Measurements from ENCODE around the gene CYP26C1. TPM values are rescaled to one million over a fixed set of nuclear protein-coding genes. Genes with fewer than 3 reads are reported as not detected.

CYP26C1 gene
- polyA plus RNA-seq, 1 experiment, result 0.09 TPM

DNA sequence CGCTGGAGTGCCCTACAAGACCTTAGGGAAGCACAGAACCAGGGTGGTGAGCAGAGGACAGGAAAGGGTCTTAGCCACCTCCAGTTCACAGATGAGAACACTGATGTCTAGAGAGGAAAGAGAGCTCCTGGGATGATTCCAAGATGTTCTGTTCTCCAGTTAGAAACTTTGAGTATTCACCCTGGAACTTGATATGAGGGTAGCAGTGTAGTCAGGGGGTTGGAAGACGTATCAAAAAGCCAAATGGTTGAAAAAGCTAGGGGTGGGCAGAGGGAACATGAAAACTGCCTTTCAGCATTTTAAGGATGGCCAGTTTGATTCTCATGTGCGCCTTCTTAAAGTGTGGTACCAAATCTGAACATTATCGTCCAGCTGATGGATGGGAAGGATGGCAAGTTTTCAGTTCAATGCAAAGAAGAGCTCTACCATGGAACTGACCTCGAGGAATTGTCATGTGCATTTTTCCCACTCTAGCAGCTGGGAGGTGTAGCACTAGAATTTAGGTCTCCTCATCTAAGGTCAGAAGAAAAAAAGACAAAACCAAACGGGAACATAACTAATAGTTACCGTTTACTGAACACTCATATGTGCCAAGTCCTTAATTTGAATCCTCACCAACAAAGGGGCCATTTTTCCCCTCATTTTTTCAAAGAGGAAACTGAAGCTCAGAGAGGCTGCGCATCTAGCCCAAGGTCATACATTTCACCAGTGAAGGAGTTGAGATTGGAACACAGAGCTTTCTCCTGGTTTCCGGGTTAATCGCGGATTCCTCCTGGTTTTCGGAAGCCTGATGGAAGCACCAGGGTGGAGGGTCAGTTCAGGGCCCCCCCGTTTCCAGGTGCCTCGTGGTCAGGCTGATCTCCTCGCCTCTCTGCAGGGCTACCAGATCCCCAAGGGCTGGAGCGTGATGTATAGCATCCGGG lies 7.1 kb downstream of the CYP26C1 start:
- ChIA-PET POLR2A (no interaction called here), CTCF (interaction anchor here (1.2 to 8.6 kb wide), 5 partner anchors 10 to 285 kb away, joined by 3 to 73 read pairs (median 3); no protein-coding TSS in a partner anchor)
- TF ChIP-seq, protein P1, sequence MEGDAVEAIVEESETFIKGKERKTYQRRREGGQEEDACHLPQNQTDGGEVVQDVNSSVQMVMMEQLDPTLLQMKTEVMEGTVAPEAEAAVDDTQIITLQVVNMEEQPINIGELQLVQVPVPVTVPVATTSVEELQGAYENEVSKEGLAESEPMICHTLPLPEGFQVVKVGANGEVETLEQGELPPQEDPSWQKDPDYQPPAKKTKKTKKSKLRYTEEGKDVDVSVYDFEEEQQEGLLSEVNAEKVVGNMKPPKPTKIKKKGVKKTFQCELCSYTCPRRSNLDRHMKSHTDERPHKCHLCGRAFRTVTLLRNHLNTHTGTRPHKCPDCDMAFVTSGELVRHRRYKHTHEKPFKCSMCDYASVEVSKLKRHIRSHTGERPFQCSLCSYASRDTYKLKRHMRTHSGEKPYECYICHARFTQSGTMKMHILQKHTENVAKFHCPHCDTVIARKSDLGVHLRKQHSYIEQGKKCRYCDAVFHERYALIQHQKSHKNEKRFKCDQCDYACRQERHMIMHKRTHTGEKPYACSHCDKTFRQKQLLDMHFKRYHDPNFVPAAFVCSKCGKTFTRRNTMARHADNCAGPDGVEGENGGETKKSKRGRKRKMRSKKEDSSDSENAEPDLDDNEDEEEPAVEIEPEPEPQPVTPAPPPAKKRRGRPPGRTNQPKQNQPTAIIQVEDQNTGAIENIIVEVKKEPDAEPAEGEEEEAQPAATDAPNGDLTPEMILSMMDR (IDR thresholded peaks at IDR 0.05; ENCODE audit: insufficient read depth, low read depth, low read length), result no peak

DNA sequence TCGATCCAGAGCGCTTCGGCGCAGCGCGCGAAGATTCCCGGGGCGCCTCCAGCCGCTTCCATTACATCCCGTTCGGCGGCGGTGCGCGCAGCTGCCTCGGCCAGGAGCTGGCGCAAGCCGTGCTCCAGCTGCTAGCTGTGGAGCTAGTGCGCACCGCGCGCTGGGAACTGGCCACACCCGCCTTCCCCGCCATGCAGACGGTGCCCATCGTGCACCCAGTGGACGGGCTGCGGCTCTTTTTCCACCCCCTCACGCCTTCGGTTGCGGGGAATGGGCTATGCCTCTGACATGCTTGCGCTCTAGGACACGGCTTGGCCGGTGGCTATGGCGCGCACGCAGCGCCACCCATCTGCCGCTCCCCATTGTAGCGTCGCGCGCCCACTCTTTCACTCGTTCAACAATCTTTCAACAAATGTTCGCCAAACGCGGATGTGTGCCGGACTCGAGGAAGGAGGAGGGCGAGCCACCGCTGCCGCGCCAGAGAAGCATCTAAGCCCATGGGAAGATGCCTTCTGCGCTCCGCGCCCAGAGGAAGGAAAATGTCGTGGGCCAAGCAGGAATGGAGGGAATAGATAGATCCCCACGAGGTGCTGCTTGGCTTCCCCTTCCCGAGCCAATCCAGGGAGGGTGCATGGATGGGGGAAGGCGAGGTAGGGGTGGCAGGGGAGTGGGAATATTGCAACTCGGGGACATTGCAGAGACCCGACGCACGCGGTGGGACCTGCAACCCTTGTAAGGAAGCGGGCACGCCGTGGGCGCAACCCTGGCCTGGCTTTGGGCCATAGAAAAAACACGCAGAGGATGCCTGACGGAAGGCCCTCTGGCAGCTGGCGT lies 8.0 kb downstream of the CYP26C1 start:
- Histone ChIP-seq H3K27me3 (ENCODE audit: control insufficient read depth, insufficient read depth, low read length) (peaks cover 90% of the 10 kb centered on the region), H3K36me3 (ENCODE audit: control insufficient read depth, insufficient read depth, low read length) (no peaks in the 10 kb centered on the region), H3K4me3 (ENCODE audit: low read depth, low read length) (peak overlapping the region; percentile 9; the same call in 1 of the 2 replicates)
- ChIA-PET POLR2A (no interaction called here), CTCF (interaction anchor here (1.4 to 8.6 kb wide), 3 partner anchors 10 to 62 kb away, joined by 3 to 73 read pairs (median 14); no protein-coding TSS in a partner anchor)
- no peak for DNase-seq (ENCODE audit: low read depth)
- TF ChIP-seq, protein P1 (IDR thresholded peaks at IDR 0.05; ENCODE audit: insufficient read depth, low read depth, low read length), result 0 out of 2 replicates have a peak, but pooled peaks have one; percentile 10

More for the DNA sequence above, 7.1 kb downstream of the CYP26C1 start:
- no peak for DNase-seq (ENCODE audit: low read depth)
- H3K4me3 ChIP-seq (ENCODE audit: low read depth, low read length), result no peak overlapping the region
- H3K36me3 ChIP-seq (ENCODE audit: control insufficient read depth, insufficient read depth, low read length), result no peaks in the 10 kb centered on the region
- peaks cover 83% of the 10 kb centered on the region for H3K27me3 ChIP-seq (ENCODE audit: control insufficient read depth, insufficient read depth, low read length)

DNA sequence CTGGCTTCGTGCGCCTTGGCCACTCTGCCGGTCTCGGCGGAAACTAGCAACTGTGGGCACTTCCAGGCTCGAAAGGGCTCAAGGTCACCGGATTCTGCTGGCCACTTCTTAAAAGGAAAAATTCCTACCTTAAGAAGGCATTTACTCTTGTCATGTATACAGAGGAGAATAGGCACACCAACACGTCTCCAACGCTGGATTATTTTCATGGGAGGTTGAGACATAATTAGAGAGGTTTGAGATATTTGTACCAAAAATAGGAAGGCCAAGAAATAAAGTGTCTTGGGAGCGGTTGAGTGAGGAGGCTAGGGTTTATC lies 8.6 kb downstream of the CYP26C1 start:
- ChIA-PET CTCF (interaction anchor here (2.5 kb wide), 1 partner anchor 11 kb away, joined by 14 read pairs; no protein-coding TSS in a partner anchor), POLR2A (no interaction called here)
- TF ChIP-seq, protein P1 (IDR thresholded peaks at IDR 0.05; ENCODE audit: insufficient read depth, low read depth, low read length), result no peak
- H3K36me3 ChIP-seq (ENCODE audit: control insufficient read depth, insufficient read depth, low read length), result no peaks in the 10 kb centered on the region
- H3K4me3 ChIP-seq (ENCODE audit: low read depth, low read length), result no peak overlapping the region
- DNase-seq (ENCODE audit: low read depth), result no peak
- peaks cover 90% of the 10 kb centered on the region for H3K27me3 ChIP-seq (ENCODE audit: control insufficient read depth, insufficient read depth, low read length)

DNA sequence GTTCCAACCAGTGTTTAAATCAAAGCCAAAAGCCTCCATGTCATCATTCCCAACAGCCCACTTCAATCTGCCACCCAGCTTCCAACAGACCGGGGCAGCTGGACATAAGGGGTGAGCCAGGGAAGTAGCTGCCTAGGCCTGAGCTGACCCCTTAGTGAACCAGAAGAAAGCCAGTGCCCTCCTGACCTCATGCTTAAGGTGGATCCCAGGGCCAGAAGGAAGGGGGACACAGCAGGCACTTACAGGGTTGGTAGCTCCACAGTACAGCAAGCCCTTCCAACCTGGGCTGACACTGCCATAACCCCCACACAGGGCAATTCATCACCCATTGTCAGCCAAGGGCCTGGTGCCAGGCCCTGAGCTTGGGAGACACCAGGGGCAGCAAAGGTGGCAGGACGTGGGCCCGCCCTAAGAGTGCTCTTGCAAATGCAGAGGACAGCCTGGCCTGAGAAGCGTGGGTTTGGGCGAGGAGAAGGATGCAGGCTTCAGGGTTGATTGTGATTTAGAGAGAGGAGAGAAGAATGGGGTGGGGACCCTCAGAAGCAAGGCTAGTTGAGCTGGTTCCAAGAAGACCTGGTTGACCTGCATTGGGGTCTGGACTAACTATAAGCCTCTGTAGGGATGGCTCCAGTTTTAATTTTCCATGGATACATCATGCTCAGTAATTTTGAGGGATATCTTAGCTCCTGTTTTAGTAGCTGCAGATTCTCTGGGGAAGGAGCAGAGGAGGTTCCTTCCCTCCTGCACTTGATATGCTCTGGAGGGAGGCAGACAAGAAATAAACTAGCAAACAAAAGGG lies 10.0 kb downstream of the CYP26C1 start:
- TF ChIP-seq, protein P1 (IDR thresholded peaks at IDR 0.05; ENCODE audit: insufficient read depth, low read depth, low read length), result no peak
- DNase-seq (ENCODE audit: low read depth), result no peak

More for the DNA sequence above, 10.0 kb downstream of the CYP26C1 start:
- peaks cover 90% of the 10 kb centered on the region for H3K27me3 ChIP-seq (ENCODE audit: control insufficient read depth, insufficient read depth, low read length)
- CTCF ChIA-PET, result interaction anchor here (0.5 to 2.5 kb wide), 4 partner anchors 8 to 146 kb away, joined by 3 to 14 read pairs (median 4); no protein-coding TSS in a partner anchor
- POLR2A ChIA-PET, result no interaction called here
- no peak overlapping the region for H3K4me3 ChIP-seq (ENCODE audit: low read depth, low read length)
- no peaks in the 10 kb centered on the region for H3K36me3 ChIP-seq (ENCODE audit: control insufficient read depth, insufficient read depth, low read length)

Data from BJ (cell line).